Measurements from ENCODE around the gene CEL.

- TF ChIP-seq, protein P1, sequence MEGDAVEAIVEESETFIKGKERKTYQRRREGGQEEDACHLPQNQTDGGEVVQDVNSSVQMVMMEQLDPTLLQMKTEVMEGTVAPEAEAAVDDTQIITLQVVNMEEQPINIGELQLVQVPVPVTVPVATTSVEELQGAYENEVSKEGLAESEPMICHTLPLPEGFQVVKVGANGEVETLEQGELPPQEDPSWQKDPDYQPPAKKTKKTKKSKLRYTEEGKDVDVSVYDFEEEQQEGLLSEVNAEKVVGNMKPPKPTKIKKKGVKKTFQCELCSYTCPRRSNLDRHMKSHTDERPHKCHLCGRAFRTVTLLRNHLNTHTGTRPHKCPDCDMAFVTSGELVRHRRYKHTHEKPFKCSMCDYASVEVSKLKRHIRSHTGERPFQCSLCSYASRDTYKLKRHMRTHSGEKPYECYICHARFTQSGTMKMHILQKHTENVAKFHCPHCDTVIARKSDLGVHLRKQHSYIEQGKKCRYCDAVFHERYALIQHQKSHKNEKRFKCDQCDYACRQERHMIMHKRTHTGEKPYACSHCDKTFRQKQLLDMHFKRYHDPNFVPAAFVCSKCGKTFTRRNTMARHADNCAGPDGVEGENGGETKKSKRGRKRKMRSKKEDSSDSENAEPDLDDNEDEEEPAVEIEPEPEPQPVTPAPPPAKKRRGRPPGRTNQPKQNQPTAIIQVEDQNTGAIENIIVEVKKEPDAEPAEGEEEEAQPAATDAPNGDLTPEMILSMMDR (IDR thresholded peaks at IDR 0.05): no peak
- no peak for TF ChIP-seq POLR2AphosphoS5 (IDR thresholded peaks at IDR 0.05)
These were observed 38.1 kb downstream of the CEL start for GRCh38 chr9:133099726-133100505.
